Right lobe of liver (tissue), 4 donors: ENCODE results near the gene CNR2.

Experiments
- POLR2A ChIP-seq: fragments of 450-650 bp; IDR thresholded peaks from one replicate; pipeline ENCODE4 v1.6.1; 2017; ENCODE audit warnings: antibody characterized with exemption, mild to moderate bottlenecking
- TF ChIP-seq, protein P1 (sequence below), 4 donors: fragments of 200-600 bp in 3 of 4; fragments of 450-650 bp in 1 of 4; IDR thresholded peaks; one replicate each; pipeline versions ENCODE4 v1.5.1 to v1.8.0; 2016 to 2022; ENCODE audit warnings: antibody characterized with exemption in 4 of 4, mild to moderate bottlenecking in 2 of 4
- donor health status: DM: no; HTN: no; CAD: no.
- donor health status: DM: no; HTN: no; CAD: no.
- donor health status: DM: no; HTN: yes; CAD: no.

DNA sequence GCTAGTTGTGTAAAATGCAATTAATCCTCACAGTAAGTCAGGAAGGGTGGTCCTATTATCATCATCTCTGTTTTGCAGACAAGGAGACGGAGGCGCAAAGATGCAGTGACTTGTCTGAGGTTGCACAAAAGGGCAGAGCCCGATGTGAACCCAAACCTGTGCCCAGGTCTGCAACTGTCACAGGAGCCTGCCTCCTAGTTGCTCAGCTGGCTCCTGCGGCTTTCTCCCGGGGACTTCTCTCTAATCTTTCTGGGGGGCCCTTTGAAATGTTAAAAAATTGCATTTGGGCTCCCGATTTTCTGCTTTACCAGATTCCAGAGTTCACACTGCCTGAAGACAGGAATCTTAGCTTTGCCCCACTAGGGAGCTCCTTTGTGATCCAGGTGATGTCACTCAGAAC, 9.4 kb downstream of the CNR2 start:
- TF ChIP-seq, protein P1, sequence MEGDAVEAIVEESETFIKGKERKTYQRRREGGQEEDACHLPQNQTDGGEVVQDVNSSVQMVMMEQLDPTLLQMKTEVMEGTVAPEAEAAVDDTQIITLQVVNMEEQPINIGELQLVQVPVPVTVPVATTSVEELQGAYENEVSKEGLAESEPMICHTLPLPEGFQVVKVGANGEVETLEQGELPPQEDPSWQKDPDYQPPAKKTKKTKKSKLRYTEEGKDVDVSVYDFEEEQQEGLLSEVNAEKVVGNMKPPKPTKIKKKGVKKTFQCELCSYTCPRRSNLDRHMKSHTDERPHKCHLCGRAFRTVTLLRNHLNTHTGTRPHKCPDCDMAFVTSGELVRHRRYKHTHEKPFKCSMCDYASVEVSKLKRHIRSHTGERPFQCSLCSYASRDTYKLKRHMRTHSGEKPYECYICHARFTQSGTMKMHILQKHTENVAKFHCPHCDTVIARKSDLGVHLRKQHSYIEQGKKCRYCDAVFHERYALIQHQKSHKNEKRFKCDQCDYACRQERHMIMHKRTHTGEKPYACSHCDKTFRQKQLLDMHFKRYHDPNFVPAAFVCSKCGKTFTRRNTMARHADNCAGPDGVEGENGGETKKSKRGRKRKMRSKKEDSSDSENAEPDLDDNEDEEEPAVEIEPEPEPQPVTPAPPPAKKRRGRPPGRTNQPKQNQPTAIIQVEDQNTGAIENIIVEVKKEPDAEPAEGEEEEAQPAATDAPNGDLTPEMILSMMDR (IDR thresholded peaks at IDR 0.05) = no peak
- no peak for TF ChIP-seq POLR2A
